GM18511 (cell line): ENCODE results near the gene MLC1.

Experiments used
- ATAC-seq: cut with Tn5 transposase; IDR thresholded peaks from one replicate; pipeline ENCODE4 v1.9.1; 2021; ENCODE audit warnings: mild to moderate bottlenecking, moderate library complexity; ENCODE audit not compliant: unreplicated experiment

Gene MLC1

GRCh38 chr22:50059881-50060262, 25.4 kb downstream of the MLC1 start:
- ATAC-seq = no peak

GRCh38 chr22:50058906-50059880, 26.0 kb downstream of the MLC1 start:
- ATAC-seq = no peak

- no peak for ATAC-seq
Observed at GRCh38 chr22:50058061-50058905, 26.9 kb downstream of the MLC1 start, which contains the start of gene TTLL8. Gene TTLL8 (minus strand): TSS chr22:50058298.

- ATAC-seq = no peak
Observed at GRCh38 chr22:50057278-50058060, 27.8 kb downstream of the MLC1 start.

- no peak for ATAC-seq
Observed at GRCh38 chr22:50056214-50056972, 28.8 kb downstream of the MLC1 start.

- ATAC-seq = no peak
Observed at GRCh38 chr22:50053861-50054260, 31.4 kb downstream of the MLC1 start.

GRCh38 chr22:50051930-50052329, 33.3 kb downstream of the MLC1 start:
- no peak for ATAC-seq

- no peak for ATAC-seq
Observed at GRCh38 chr22:50049299-50050195, 35.7 kb downstream of the MLC1 start.

GRCh38 chr22:50048836-50049235, 36.4 kb downstream of the MLC1 start:
- ATAC-seq = no peak

GRCh38 chr22:50048061-50048765, 37.0 kb downstream of the MLC1 start:
- ATAC-seq = no peak

- no peak for ATAC-seq
Observed at GRCh38 chr22:50047346-50047745, 37.9 kb downstream of the MLC1 start.

- ATAC-seq = no peak
Observed at GRCh38 chr22:50046481-50047245, 38.6 kb downstream of the MLC1 start.

- ATAC-seq = no peak
Observed at GRCh38 chr22:50046019-50046415, 39.2 kb downstream of the MLC1 start.

GRCh38 chr22:50045211-50046018, 39.8 kb downstream of the MLC1 start:
- ATAC-seq = no peak

- no peak for ATAC-seq
Observed at GRCh38 chr22:50044485-50045118, 40.6 kb downstream of the MLC1 start.

- no peak for ATAC-seq
Observed at GRCh38 chr22:50041361-50042065, 43.7 kb downstream of the MLC1 start.
